Adrenal gland (tissue), 12 donors: ENCODE results near the gene IFNAR1. TPM values are rescaled to one million over a fixed set of nuclear protein-coding genes. Genes with fewer than 3 reads are reported as not detected.
A peak's percentile ranks its signal among the peaks of the same experiment; 100 is the strongest.
"Not testable (repeated sequence)": the region's sequence is repeated elsewhere in the genome, so short reads cannot be mapped to it uniquely, and the experiment has no call there.

ENCODE experiments used
- DNase-seq, 7 donors: peaks; one replicate each; pipeline ENCODE4 v3.0.0-alpha.2; 2019 to 2020
- H3K27ac ChIP-seq, 5 donors: fragments of 200-600 bp; sonication (generic) in 4 of 5; 1 replicate in 3 of 5; 2 replicates in 2 of 5; pipeline versions ENCODE4 v1.5.1 to v1.8.0; 2016 to 2020; ENCODE audit warnings: mild to moderate bottlenecking in 1 of 5
- H3K27me3 ChIP-seq: fragments of 200-600 bp; 2 replicates; pipeline ENCODE4 v1.8.0; 2021
- H3K36me3 ChIP-seq, 2 donors: fragments of 200-600 bp; replicated peaks in 1 of 2; 1 replicate in 1 of 2; 2 replicates in 1 of 2; pipeline versions ENCODE4 v1.5.1 to v1.8.0; 2018 to 2022
- H3K4me1 ChIP-seq, 2 donors: fragments of 200-600 bp; replicated peaks in 1 of 2; 1 replicate in 1 of 2; 2 replicates in 1 of 2; pipeline versions ENCODE4 v1.5.1 to v1.8.0; 2018 to 2021
- H3K4me3 ChIP-seq, 4 donors: fragments of 200-600 bp; sonication (generic) in 3 of 4; one replicate each; pipeline ENCODE4 v1.5.1; 2016 to 2018
- H3K9me3 ChIP-seq, 3 donors: fragments of 200-600 bp; sonication (generic) in 1 of 3; replicated peaks in 1 of 3; 1 replicate in 2 of 3; 2 replicates in 1 of 3; pipeline versions ENCODE4 v1.5.1 to v1.8.0; 2016 to 2021
- CTCF ChIP-seq, 6 experiments: fragments of 450-650 bp in 4 of 6; fragments of 200-600 bp in 2 of 6; sonication (generic) in 1 of 6; IDR thresholded peaks; 1 replicate in 5 of 6; 2 replicates in 1 of 6; pipeline versions ENCODE4 v1.5.1 to v1.8.0; 2016 to 2021; ENCODE audit warnings: antibody characterized with exemption in 6 of 6, mild to moderate bottlenecking in 2 of 6, moderate library complexity in 1 of 6
- POLR2A ChIP-seq, 2 donors: fragments of 450-650 bp; IDR thresholded peaks; one replicate each; pipeline ENCODE4 v1.6.1; 2017; ENCODE audit warnings: antibody characterized with exemption in 2 of 2, mild to moderate bottlenecking in 2 of 2, moderate library complexity in 1 of 2
- whole genome bisulfite sequencing, 4 donors: extraction: QIAGEN DNeasy Blood & Tissue Kit in 2 of 4; methylation state at CpG; one replicate each; pipeline versions ENCODE4 v1.1.5 to v1.1.7; 2013 to 2017; 5-methylcytosine and 5-hydroxymethylcytosine counted together
- intact Hi-C, 2 donors: fragments of 100-400 bp; cut with DNase I; formaldehyde crosslinking; loops; one replicate each; pipeline versions ENCODE4 v1.14.1 to v1.15.0; 2022 to 2023
- polyA plus RNA-seq, 3 donors: library from polyadenylated mRNA; stranded (reverse); fragments of 200-250 nt in 2 of 3; fragments of 350-450 nt in 1 of 3; fragmentation: Illumina TruSeq in 1 of 3; extraction: RNeasy Lipid Tissue Mini Kit (QIAGEN cat#74804) in 1 of 3; gene quantifications; one replicate each; pipeline ENCODE4 v1.2.3, GENCODE V29; 2013 to 2014
- total RNA-seq, 9 donors: library from RNA; depleted of rRNA in 4 of 9; stranded (reverse); fragments of >200 nt in 4 of 9; fragments of 120-200 nt in 1 of 9; fragmentation: NEBNext Ultra II Directional in 1 of 9; extraction: Animal tissue kit (Norgen Biotek cat#: 25700) in 1 of 9; gene quantifications; one replicate each; pipeline versions ENCODE4 v1.1.0 to v1.2.4, GENCODE V29; 2013 to 2023
- donor health status: healthy with polysubstance abuse.
- donor health status: Bipolar disorder and iron deficiency.
- donor health status: DM: yes; HTN: yes; CAD: no.
- donor health status: DM: no; HTN: no; CAD: no.
- donor health status: DM: no; HTN: no; CAD: no.
- donor health status: DM: yes; HTN: yes; CAD: no.

IFNAR1 gene
- total and polyA plus RNA-seq, 12 donors: 7.3 to 71.2 (median 32.8) TPM

DNA sequence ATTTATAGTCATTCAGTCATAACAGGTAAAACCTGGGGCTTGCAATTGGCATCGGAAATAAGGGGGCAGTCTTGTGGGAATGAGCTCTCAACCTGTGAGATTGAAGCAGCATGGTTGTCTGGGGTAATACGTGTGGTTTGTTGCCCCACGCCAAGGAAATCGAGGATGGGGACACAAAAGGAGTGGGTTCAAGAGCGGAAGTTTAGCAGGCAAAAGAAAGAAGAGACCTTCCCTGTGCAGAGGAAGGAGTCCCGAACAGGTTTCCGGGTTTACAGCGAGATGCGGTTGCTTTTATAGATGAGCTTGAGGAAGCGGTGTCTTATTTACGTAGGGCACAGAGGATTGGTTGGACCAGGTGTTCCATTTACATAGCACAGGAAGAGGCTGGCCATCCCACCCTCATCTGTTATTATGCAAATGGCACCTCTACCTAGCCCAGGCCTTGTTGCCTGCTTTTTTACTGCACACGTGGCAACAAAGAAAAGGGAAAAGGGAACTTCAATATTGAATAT is 37.3 kb downstream of the IFNAR1 start:
- H3K4me3 ChIP-seq: no peak overlapping the region
- peak in 2 of 7 donors; percentile 25 to 67 for DNase-seq
- H3K27me3 ChIP-seq: no peaks in the 10 kb centered on the region
- peaks cover 0 to 13% of the 10 kb centered on the region in 2 donors for H3K4me1 ChIP-seq
- peaks cover 0 to 1% of the 10 kb centered on the region in 2 donors for H3K36me3 ChIP-seq
- TF ChIP-seq CTCF (IDR thresholded peaks at IDR 0.05): no peak
- TF ChIP-seq POLR2A (IDR thresholded peaks at IDR 0.05): peak in 1 of 2 donors; percentile 32
- intact Hi-C loops: loop anchor here in 1 of 2 donors (10.0 kb wide), 1 partner anchor 73 kb away; no protein-coding TSS in a partner anchor
- H3K27ac ChIP-seq: peak overlapping the region in 2 of 5 donors; percentile 15 to 50
- 39 to 52% (median 43%) methylated on average over 12 of the region's 12 CpGs for WGBS, 4 donors
- H3K9me3 ChIP-seq: peaks cover 0 to 4% (median 0%) of the 10 kb centered on the region in 3 donors

DNA sequence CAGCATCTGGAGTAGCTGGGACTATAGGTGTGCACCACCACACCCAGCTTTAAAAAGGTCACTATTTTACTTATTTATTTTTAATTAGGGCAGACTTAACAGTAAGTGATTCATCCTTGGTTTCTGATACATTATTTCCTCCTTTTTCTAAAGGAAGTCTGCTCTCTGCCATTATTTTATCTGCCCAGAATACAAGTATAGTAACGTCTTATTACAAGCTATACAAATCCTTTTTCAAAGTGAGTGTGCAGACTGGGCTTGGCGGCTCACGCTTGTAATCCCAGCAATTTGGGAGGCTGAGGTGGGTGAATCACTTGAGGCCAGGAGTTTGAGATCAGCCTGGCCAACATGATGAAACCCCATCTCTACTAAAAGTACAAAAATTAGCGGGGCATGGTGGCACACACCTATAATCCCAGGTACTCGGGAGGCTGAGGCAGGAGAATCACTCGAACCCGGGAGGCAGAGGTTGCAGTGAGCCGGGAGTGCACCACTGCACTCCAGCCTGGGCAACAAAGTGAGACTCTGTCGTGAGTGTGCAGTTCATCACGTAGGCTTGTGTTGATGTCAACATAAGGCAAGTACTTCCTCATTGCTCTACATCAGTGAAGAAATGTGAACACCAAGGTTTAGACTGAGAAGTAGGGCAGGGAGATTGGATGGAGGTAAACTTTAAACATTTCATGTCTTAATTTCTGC is 39.3 kb downstream of the IFNAR1 start:
- WGBS, 4 donors: 66 to 71% (median 69%) methylated on average over 10 of the region's 10 CpGs
- intact Hi-C loops: loop anchor here in 1 of 2 donors (10.0 kb wide), 1 partner anchor 71 kb away; no protein-coding TSS in a partner anchor

DNA sequence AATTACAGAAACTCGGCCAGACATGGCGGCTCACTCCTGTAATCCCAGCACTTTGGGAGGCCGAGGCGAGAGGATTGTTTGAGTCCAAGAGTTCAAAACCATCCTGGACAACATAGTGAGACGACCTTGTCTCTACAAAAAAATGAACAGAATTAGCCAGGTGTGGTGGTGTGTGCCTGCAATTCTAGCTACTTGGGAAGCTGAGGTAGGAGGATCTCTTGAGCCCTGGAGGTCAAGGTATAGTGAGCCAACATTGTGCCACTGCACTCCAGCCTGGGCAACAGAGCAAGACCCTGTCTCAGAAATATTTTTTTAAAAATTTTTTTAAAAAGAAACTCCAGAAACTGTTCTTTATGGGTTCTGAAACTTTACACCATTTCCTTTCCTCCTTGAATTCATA is 40.1 kb downstream of the IFNAR1 start:
- intact Hi-C loops: loop anchor here in 1 of 2 donors (10.0 kb wide), 1 partner anchor 70 kb away; no protein-coding TSS in a partner anchor

More for the DNA sequence above, 39.3 kb downstream of the IFNAR1 start:
- H3K27ac ChIP-seq: peak overlapping the region in 1 of 5 donors; percentile 62
- DNase-seq: peak in 1 of 7 donors; percentile 18
- not testable (repeated sequence) for H3K9me3 ChIP-seq, H3K36me3 ChIP-seq, H3K27me3 ChIP-seq, H3K4me3 ChIP-seq
- H3K4me1 ChIP-seq: peaks cover 0 to 13% of the 10 kb centered on the region in 2 donors

GRCh38 chr21:33367309-33367973 is 42.7 kb downstream of the IFNAR1 start:
- no peaks in the 10 kb centered on the region for H3K36me3 ChIP-seq
- WGBS, 4 donors: 81 to 88% (median 87%) methylated on average over 7 of the region's 7 CpGs
- H3K4me3 ChIP-seq: no peak overlapping the region
- no peak for DNase-seq
- H3K9me3 ChIP-seq: peaks cover 0 to 10% (median 0%) of the 10 kb centered on the region in 3 donors
- no peaks in the 10 kb centered on the region for H3K4me1 ChIP-seq
- intact Hi-C loops: loop anchor here in 1 of 2 donors (10.0 kb wide), 1 partner anchor 67 kb away; no protein-coding TSS in a partner anchor
- no peak overlapping the region for H3K27ac ChIP-seq
- TF ChIP-seq POLR2A (IDR thresholded peaks at IDR 0.05) (no peak), CTCF (IDR thresholded peaks at IDR 0.05) (no peak)
- H3K27me3 ChIP-seq: no peaks in the 10 kb centered on the region

More for the DNA sequence above, 40.1 kb downstream of the IFNAR1 start:
- peaks cover 0 to 10% (median 0%) of the 10 kb centered on the region in 3 donors for H3K9me3 ChIP-seq
- TF ChIP-seq POLR2A (IDR thresholded peaks at IDR 0.05) (no peak), CTCF (IDR thresholded peaks at IDR 0.05) (no peak)
- H3K36me3 ChIP-seq: no peaks in the 10 kb centered on the region
- H3K4me3 ChIP-seq: no peak overlapping the region
- peaks cover 0 to 13% of the 10 kb centered on the region in 2 donors for H3K4me1 ChIP-seq
- no peaks in the 10 kb centered on the region for H3K27me3 ChIP-seq
- no peak overlapping the region for H3K27ac ChIP-seq
- 82 to 92% (median 89%) methylated on average over 5 of the region's 5 CpGs for WGBS, 4 donors
- no peak for DNase-seq
